Keratinocyte (primary cell): ENCODE results near the gene TIMM17B. TPM values are rescaled to one million over a fixed set of nuclear protein-coding genes. Genes with fewer than 3 reads are reported as not detected.
"Not testable (repeated sequence)": the region's sequence is repeated elsewhere in the genome, so short reads cannot be mapped to it uniquely, and the experiment has no call there.

Experiments
- DNase-seq: peaks from one replicate; pipeline ENCODE4 v3.0.0-alpha.2; 2011; ENCODE audit warnings: low read depth, missing footprints, low spot score
- FAIRE-seq: peaks from 2 replicates; lab custom pipeline; 2011; peaks lifted over from hg19 to GRCh38; lab: Jason Lieb, UNC
- H2AFZ ChIP-seq: 2 replicates; pipeline ENCODE4 v1.6.0; 2012; ENCODE audit warnings: low read length, control low read depth, inconsistent platforms; ENCODE audit not compliant: control insufficient read depth
- H3K27ac ChIP-seq: 2 replicates; pipeline ENCODE4 v1.5.1; 2011; ENCODE audit warnings: low read length; ENCODE audit not compliant: control insufficient read depth, insufficient read depth
- H3K27me3 ChIP-seq: 3 replicates; pipeline ENCODE4 v1.6.0; 2011; ENCODE audit warnings: low read length; ENCODE audit not compliant: control insufficient read depth, insufficient read depth; ENCODE audit errors: extremely low read depth
- H3K36me3 ChIP-seq, 2 experiments: 2 replicates in 1 of 2; 3 replicates in 1 of 2; pipeline ENCODE4 v1.5.1; 2011; ENCODE audit warnings: low read length in 2 of 2, mild to moderate bottlenecking in 1 of 2; ENCODE audit not compliant: control insufficient read depth in 2 of 2, insufficient read depth in 2 of 2; ENCODE audit errors: extremely low read depth in 1 of 2
- H3K4me1 ChIP-seq: 3 replicates; pipeline ENCODE4 v1.5.1; 2011; ENCODE audit warnings: low read length; ENCODE audit not compliant: control insufficient read depth, insufficient read depth; ENCODE audit errors: extremely low read depth
- H3K4me2 ChIP-seq: 3 replicates; pipeline ENCODE4 v1.6.0; 2011; ENCODE audit warnings: low read depth, low read length; ENCODE audit not compliant: control insufficient read depth, insufficient read depth; ENCODE audit errors: extremely low read depth
- H3K4me3 ChIP-seq, 3 experiments: fragments of 200-600 bp in 1 of 3; sonication (generic) in 1 of 3; 2 replicates in 2 of 3; 3 replicates in 1 of 3; pipeline ENCODE4 v1.5.1; 2011 to 2016; ENCODE audit warnings: low read length in 3 of 3, mild to moderate bottlenecking in 3 of 3, control low read depth in 2 of 3, inconsistent platforms in 1 of 3, low read depth in 1 of 3, mixed read lengths in 1 of 3, mixed run types in 1 of 3, moderate library complexity in 1 of 3; ENCODE audit not compliant: control insufficient read depth in 2 of 3, insufficient read depth in 2 of 3; ENCODE audit errors: extremely low read depth in 1 of 3
- H3K79me2 ChIP-seq: 2 replicates; pipeline ENCODE4 v1.6.0; 2012; ENCODE audit warnings: low read length; ENCODE audit not compliant: control insufficient read depth, insufficient read depth
- H3K9ac ChIP-seq: 3 replicates; pipeline ENCODE4 v1.6.0; 2011; ENCODE audit warnings: low read length; ENCODE audit not compliant: control insufficient read depth, insufficient read depth; ENCODE audit errors: extremely low read depth
- H3K9me1 ChIP-seq: 3 replicates; pipeline ENCODE4 v1.6.0; 2011; ENCODE audit warnings: low read length; ENCODE audit not compliant: control insufficient read depth, insufficient read depth; ENCODE audit errors: extremely low read depth
- H3K9me3 ChIP-seq: 2 replicates; pipeline ENCODE4 v1.5.1; 2012; ENCODE audit warnings: low read depth, low read length; ENCODE audit not compliant: control insufficient read depth
- H4K20me1 ChIP-seq: 3 replicates; pipeline ENCODE4 v1.6.0; 2011; ENCODE audit warnings: low read length; ENCODE audit not compliant: control insufficient read depth, insufficient read depth; ENCODE audit errors: extremely low read depth
- CTCF ChIP-seq, 3 experiments: IDR thresholded peaks in 1 of 3; conservative IDR thresholded peaks in 1 of 3; optimal IDR thresholded peaks in 1 of 3; 2 replicates in 2 of 3; 3 replicates in 1 of 3; pipeline versions ENCODE3 to v1.5.1; 2011; ENCODE audit warnings: low read length in 3 of 3, mild to moderate bottlenecking in 3 of 3, moderate library complexity in 2 of 3, control low read depth in 1 of 3, inconsistent platforms in 1 of 3; ENCODE audit not compliant: insufficient read depth in 2 of 3; ENCODE audit errors: extremely low read depth in 1 of 3
- EZH2 ChIP-seq: IDR thresholded peaks from one replicate; pipeline ENCODE4 v1.6.1; 2012; ENCODE audit warnings: inconsistent platforms, mild to moderate bottlenecking, low read length, moderate library complexity
- dilution Hi-C: fragments of 300-500 bp; cut with MboI; formaldehyde crosslinking; loops from one replicate; pipeline ENCODE4 v1.7.0; 2020; ENCODE audit warnings: low sequenced_read_pairs; ENCODE audit not compliant: extremely low pct_ligation_motif_present
- polyA plus RNA-seq, 5 experiments: library from polyadenylated mRNA; depleted of rRNA in 3 of 5; stranded (reverse) in 3 of 5; stranded (forward) in 1 of 5; unstranded in 1 of 5; fragments of >200 nt; gene quantifications; 1 replicate in 1 of 5; 2 replicates in 3 of 5; 3 replicates in 1 of 5; pipeline versions ENCODE4 v1.2.1 to v1.2.3, GENCODE V29; 2011 to 2012; ENCODE audit warnings: missing spikeins in 2 of 5, low read depth in 1 of 5, low replicate concordance in 1 of 5

Gene TIMM17B
- polyA plus RNA-seq, 1 donor (not counting 4 experiments of a cell fraction or from before 2014, with no cell fraction given), result 34.3 TPM

DNA sequence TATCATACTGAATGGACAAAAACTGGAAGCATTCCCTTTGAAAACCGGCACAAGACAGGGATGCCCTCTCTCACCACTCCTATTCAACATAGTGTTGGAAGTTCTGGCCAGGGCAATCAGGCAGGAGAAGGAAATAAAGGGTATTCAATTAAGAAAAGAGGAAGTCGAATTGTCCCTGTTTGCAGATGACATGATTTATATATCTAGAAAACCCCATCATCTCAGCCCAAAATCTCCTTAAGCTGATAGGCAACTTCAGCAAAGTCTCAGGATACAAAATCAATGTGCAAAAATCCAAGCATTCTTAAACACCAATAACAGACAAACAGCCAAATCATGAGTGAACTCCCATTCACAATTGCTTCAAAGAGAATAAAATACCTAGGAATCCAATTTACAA lies 25.6 kb downstream of the TIMM17B start:
- H4K20me1 ChIP-seq, H3K9me1 ChIP-seq, DNase-seq, H3K4me1 ChIP-seq, H3K4me2 ChIP-seq, H3K27ac ChIP-seq, H3K36me3 ChIP-seq, H3K4me3 ChIP-seq, H3K9ac ChIP-seq, H2AFZ ChIP-seq, FAIRE-seq, dilution Hi-C loops, H3K27me3 ChIP-seq, H3K9me3 ChIP-seq, H3K79me2 ChIP-seq: not testable (repeated sequence)

DNA sequence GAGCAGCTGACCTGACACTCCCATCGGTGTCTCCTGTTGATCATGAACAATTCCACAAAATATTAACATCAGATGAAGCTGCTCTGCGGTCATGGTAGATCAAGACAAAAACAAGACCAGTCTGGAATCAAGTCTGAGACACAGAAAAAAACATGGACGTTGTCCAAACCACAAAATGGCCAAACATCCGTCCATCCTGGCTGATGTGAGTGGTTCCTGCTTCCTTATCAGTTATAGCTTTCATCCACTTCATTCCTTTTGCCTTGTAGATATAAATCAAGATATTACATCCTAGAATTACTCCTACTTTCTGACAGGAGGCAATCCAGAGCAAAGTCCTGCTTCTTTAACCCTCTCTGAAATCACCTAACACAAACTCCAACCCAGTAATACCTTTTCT lies 33.4 kb downstream of the TIMM17B start:
- no peak overlapping the region for H3K4me3 ChIP-seq
- H3K9me3 ChIP-seq, result no peaks in the 10 kb centered on the region
- dilution Hi-C loops, result no loop called here
- TF ChIP-seq EZH2 (no peak), CTCF (optimal IDR thresholded peaks at IDR 0.05 in 1 of 3, IDR thresholded peaks at IDR 0.05 in 1 of 3, conservative IDR thresholded peaks at IDR 0.05 in 1 of 3; ENCODE audit: extremely low read depth in 1 of 3, insufficient read depth in 2 of 3, low read length in 3 of 3) (no peak)
- H3K4me2 ChIP-seq, result no peak overlapping the region
- H3K27ac ChIP-seq, result no peak overlapping the region
- H3K36me3 ChIP-seq, result no peaks in the 10 kb centered on the region
- H3K79me2 ChIP-seq, result no peaks in the 10 kb centered on the region
- no peak for DNase-seq
- H3K27me3 ChIP-seq, result no peaks in the 10 kb centered on the region
- no peak overlapping the region for H3K9ac ChIP-seq
- H4K20me1 ChIP-seq, result no peaks in the 10 kb centered on the region
- H3K4me1 ChIP-seq, result peaks cover 5% of the 10 kb centered on the region
- FAIRE-seq, result no peak
- H2AFZ ChIP-seq, result no peak overlapping the region
- H3K9me1 ChIP-seq, result no peaks in the 10 kb centered on the region

DNA sequence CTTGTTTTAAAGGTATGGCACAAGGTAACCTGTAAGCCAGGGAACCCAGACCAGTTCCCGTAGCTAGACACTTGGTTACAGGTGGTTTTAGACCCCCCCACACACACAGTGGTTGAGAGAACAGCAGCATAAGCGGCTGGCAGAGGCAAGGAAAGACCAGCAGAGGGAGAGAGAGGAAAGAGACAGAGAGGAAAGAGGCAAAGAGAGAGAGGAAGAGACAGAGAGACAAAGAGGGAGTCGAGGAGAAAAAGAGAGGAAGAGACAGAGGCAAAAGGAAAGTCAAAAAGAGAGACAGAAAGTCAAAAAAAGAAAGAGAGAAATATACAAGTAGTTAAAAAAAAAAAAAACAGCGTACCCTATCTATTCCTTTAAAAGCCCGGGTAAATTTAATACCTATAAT lies 42.7 kb downstream of the TIMM17B start:
- H3K36me3 ChIP-seq, result no peaks in the 10 kb centered on the region
- H3K27me3 ChIP-seq, result no peaks in the 10 kb centered on the region
- H3K79me2 ChIP-seq, result no peaks in the 10 kb centered on the region
- dilution Hi-C loops, result no loop called here
- H3K4me1 ChIP-seq, result no peaks in the 10 kb centered on the region
- TF ChIP-seq CTCF (optimal IDR thresholded peaks at IDR 0.05 in 1 of 3, IDR thresholded peaks at IDR 0.05 in 1 of 3, conservative IDR thresholded peaks at IDR 0.05 in 1 of 3; ENCODE audit: extremely low read depth in 1 of 3, insufficient read depth in 2 of 3, low read length in 3 of 3), result peak; percentile 14 to 41 (median 26)
- TF ChIP-seq EZH2, result no peak
- no peak overlapping the region for H3K9ac ChIP-seq
- no peak overlapping the region for H2AFZ ChIP-seq
- H3K9me3 ChIP-seq, result no peaks in the 10 kb centered on the region
- no peak overlapping the region for H3K27ac ChIP-seq
- H3K4me3 ChIP-seq, result no peak overlapping the region
- no peak overlapping the region for H3K4me2 ChIP-seq
- no peak for DNase-seq
- no peak for FAIRE-seq
- no peaks in the 10 kb centered on the region for H3K9me1 ChIP-seq
- no peaks in the 10 kb centered on the region for H4K20me1 ChIP-seq

DNA sequence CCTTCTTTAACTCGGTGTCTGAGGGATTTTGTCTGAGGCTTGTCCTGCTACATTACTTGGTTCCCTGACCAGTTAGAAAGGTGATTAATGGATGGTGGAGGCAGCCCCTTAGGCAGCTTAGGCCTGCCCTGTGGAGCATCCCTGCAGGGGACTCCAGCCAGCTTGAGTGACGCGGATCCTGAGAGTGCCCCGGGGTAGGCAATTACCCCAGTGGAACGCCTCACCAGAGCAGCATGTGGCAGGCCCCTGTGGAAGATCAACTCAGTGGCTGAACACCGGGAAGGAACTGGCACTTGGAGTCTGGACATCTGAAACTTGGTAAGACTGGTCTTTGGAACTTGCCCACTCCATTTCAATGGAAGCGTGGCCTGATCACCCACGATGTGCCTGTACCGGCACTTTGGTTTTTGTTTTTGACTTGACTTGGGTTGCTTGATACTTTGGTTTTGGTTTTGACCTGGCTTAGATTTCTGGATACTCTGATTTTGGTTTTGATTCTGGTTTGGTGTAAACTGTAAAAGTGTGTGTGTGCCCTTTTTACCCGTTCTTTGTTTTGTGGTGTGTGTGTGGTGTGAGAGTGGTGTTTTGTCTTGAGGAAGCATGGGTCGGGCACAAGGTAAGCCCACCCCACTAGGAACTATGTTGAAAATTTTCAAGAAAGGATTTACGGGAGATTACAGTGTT lies 43.3 kb downstream of the TIMM17B start:
- dilution Hi-C loops, H3K36me3 ChIP-seq, H3K79me2 ChIP-seq, H3K27ac ChIP-seq, DNase-seq, H3K9me3 ChIP-seq, FAIRE-seq, H3K4me2 ChIP-seq, H2AFZ ChIP-seq, H4K20me1 ChIP-seq, H3K4me1 ChIP-seq, H3K9me1 ChIP-seq, H3K27me3 ChIP-seq, H3K9ac ChIP-seq, H3K4me3 ChIP-seq: not testable (repeated sequence)
